GM18951 (cell line): Measurements from ENCODE around the gene SMPD3.

ENCODE experiments used
- POLR2A ChIP-seq: IDR thresholded peaks from 4 replicates; pipeline ENCODE4 v1.6.1; 2011; ENCODE audit warnings: mild to moderate bottlenecking; ENCODE audit not compliant: insufficient read length, insufficient read depth; ENCODE audit errors: extremely low read depth
- in situ Hi-C: fragments of 300-500 bp; cut with MboI; formaldehyde crosslinking; loops from one replicate; pipeline ENCODE4 v1.12.0; 2022; ENCODE audit warnings: low sequenced_read_pairs, mixed read lengths, inconsistent platforms; ENCODE audit not compliant: unreplicated experiment

Gene SMPD3

DNA sequence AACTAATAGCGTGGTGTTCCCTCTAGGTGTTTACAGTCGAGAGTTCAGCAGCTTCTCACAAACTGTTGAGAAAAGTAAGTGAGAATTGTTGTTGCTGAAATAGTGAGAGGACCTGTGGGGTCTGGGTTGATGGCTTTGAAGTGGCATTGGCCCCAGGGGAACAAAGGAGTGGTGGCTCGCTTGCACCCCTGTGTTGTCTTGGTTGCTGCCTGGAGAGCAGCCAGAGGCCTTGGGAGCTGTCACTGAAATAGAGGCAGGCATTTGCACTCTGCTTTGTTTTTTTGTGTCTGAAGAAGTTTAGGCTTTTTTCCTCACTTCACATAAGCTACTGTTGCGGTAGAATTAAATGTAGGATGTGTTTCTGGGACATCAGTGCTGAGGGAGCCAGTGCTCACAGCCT is 100.7 kb downstream of the SMPD3 start:
- TF ChIP-seq POLR2A: no peak
- in situ Hi-C loops: no loop called here

DNA sequence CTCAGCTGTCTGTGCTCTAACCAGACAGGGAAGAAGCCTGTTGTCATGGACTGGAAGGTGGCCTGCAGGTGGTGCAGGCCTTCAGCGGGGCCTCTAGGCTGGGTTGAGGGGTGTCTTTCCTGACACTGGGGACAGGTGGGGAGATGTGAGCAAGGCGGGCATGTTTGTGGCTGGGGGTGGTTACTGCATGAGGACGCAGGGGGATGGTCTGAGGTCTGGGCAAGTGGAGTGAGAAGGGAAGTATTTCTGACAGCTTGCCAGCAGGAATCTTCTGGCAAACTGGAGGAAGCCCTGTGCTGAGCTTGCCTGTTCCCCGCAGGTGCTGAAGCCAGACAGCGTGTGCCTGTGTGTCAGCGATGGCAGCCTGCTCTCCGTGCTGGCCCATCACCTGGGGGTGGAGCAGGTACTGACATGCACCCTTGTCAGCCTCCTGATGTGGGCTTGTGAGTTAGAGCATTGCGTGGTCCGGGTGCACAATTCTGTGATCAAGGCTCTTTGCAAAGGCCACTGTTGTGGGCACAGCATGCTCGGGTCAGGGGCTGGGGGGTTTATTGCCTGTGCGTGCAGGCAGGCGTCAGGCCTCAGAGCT is 101.3 kb downstream of the SMPD3 start:
- in situ Hi-C loops: no loop called here
- TF ChIP-seq POLR2A: no peak

DNA sequence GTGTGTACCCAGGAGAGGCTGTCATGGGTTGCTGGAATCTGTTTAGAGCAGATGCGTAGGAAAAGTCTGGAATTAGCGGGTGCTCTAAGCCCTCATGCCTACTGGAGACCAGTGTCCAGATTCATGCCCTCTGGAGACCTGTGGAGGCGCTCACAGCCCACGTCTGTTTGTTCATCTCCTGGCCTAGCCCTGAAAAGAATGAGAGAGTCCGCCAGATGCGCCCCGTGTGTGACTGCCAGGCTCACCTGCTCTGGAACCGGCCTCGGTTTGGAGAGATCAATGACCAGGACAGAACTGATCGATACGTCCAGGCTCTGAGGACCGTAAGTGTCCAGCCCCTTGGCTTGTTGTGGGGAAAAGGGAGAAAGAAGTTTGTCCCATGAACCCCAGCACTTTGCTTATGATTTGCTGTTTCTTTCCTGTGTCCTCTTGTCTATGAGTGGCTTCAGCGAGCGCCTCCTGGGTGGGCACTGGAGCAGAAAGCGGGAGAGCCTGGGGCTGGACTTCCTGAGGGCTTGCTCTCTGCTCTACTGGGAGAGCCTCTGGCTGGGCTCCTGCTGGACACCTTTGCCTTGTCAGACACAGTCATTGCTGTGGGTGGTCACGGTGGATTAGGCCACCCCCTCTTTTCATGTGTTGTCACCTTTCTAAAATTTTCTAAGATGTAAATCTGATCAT is 102.2 kb downstream of the SMPD3 start:
- no peak for TF ChIP-seq POLR2A
- in situ Hi-C loops: no loop called here

DNA sequence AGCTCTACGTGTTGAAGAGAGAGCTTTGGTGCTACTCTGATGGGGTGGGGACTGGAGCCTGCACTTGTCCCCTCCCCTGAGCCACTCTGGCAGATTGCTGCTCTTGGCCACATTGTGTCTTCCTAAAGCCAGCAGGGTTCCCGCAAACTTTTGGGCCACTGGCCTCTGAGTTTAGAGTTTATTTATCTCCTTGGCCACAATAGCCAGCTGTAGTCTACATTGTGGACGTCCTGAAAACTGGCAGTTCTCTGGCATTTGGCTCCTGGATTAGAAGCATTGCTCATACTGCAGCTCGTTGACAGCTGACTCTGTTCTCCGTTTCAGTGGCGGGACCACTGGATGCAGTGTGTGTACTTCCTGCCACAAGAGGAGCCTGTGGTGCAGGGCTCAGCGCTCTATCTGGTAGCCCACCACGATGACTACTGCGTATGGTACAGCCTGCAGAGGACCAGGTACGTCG is 102.9 kb downstream of the SMPD3 start:
- in situ Hi-C loops: no loop called here
- TF ChIP-seq POLR2A: no peak

DNA sequence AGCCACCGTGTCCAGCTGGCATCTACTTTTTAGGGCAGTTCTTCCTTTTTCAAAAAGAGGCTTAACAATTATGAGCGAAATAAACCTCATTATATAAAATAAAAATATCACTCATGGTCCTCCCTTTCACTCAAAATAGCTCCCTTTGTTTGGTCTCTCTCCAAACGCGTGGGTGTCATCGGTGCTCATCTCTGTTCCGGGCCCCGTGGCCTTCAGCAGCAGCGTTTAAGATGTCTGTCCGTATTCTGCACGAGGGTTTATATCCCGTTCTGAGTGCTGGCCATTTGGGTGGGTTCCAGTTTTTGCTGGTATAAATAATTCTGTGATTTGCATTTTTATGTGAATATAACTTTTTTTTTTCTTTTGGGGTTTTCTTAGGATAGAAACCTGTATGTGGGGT is 104.1 kb downstream of the SMPD3 start:
- no peak for TF ChIP-seq POLR2A
- in situ Hi-C loops: no loop called here

DNA sequence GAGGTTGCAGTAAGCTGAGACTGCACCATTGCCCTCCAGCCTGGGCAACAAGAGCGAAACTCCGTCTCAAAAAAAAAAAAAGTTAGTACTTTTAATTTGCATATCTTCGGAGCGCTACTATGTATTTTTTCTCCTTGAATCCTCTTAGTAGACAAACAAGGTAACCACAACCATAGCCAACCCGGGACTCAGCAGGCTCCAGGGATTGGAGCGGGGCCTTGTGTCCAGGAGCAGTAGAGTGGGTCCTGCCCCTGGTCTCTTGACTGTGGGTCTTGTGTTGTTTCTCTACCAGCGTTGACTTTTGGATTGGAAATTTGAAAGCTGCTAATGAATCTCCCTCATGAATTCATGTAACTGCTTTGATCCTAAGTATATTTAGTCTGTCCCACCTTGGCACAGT is 105.2 kb downstream of the SMPD3 start:
- no peak for TF ChIP-seq POLR2A
- in situ Hi-C loops: no loop called here

DNA sequence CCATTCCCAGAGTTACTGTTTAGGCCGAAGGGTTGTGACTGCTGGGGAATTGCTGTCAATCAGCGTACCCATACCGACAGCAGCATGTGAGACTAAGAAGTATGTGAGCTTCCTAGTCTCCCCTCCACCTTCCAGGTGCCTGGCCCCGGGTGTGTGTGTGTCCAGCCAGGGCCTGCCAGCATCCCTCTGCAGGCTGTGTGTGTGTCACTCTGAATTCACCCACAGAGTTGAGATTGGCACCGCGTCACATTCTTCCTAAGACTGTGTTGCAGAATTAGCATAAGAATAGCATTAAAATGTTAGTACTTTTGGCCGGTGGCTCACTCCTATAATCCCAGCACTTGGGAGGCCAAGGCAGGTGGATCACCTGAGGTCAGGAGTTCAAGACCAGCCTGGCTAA is 105.7 kb downstream of the SMPD3 start:
- in situ Hi-C loops: no loop called here
- TF ChIP-seq POLR2A: no peak

DNA sequence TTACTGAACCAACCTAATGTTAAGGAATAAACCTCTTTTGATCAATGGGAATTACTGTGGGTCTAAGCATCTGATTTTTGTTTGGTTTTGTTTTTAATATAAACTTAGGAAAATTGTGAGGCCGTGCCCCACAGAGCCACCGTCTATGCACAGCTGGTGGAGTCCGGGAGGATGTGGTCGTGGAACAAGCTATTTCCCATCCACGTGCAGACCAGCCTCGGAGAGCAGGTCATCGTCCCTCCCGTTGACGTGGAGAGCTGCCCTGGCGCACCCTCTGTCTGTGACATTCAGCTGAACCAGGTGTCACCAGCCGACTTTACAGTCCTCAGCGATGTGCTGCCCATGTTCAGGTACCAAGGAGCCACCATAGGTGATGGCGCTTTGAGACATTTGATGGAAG is 109.1 kb downstream of the SMPD3 start:
- in situ Hi-C loops: no loop called here
- TF ChIP-seq POLR2A: no peak

DNA sequence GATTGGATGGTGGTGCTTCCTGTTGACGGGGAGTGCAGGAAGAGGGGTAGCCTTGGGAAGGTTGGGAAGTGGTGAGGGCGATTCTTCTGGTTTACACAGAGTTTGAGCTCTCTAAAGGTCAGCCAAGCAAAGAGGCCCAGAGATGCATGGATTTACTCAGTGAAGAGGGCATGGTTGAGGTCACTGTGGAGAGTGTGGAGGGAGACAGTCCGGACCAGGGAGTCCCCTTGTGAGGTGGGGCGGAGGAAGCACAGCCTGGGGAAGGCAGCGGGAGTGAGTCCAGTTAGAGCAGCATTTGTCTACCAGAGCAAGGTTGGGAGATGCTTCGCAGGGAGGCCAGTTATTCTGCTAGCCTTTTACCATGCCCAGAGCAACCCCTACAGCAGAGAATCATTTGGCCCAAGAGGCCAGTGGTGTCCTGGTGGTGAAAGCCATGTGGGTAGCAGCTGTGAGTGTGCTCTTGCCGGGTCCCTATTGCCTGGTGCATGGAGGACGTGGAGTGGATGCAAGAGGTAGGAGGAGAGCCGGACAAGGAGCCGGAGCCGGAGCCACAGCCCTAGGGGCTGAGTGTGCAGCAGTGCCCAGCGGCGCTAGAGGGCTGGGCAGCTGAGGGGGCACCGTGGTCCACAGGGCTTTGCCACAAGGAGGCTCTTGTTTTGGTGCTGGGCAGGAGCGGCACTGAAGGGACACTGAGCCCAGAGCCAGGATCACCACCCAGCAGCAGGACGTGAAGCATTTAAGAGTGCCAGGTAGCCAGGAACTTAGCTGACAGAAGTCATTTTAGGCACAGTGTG is 109.8 kb downstream of the SMPD3 start:
- TF ChIP-seq POLR2A: no peak
- in situ Hi-C loops: no loop called here

DNA sequence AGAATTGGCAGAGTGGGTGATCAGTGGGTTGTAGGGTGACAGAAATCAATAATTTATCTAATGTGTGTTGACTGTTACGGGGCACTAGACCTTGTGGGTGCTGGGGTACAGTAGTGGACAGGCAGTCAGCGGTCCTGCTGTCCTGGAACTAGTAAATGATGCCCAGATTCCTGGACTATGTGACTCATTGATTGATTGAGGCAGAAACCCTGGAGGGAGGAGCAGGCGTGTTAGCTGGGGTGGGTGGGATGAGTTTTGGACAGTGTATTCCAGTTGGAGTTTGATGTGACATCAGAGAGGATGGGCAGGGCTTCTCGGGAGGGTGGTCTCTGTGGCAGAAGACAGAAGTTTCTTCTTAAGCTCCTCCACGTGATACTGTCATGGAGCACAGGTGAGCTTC is 113.1 kb downstream of the SMPD3 start:
- in situ Hi-C loops: no loop called here
- no peak for TF ChIP-seq POLR2A

DNA sequence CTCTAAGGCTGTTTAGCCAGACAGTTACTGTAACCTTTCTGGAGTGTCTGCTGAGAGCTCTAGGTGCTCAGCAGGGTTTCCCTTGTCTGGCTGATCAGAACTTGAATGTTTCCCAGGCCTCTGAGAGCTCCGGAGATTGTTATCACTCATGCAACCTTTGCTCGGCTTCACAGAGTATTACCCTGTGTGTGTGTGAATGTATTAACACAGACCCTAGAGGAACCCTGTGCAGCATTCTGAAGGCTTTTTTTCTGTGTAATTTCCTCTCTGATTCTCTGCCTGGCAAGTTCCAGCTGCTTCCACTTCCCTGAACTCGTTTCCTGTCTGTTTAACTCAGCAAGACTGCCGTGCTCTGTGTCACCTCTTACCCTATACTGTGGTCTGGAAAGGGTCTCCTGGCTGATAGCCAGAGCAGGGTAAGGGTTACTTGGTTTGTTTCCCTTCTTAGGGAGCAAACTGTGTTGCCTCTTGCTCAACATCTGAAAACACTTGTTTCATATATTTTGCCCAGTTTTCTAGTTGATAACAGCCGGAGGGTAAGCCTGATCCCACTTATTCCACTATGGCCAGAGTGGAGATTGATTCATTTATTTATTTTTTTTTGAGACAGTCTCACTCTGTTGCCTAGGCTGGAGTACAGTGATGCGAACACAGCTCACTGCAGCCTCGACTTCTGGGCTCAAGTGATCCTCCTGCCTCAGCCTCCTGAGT is 115.7 kb downstream of the SMPD3 start:
- in situ Hi-C loops: loop anchor here (5.0 kb wide), 1 partner anchor 70 kb away; the partner anchor contains the start of gene SLC7A6
- TF ChIP-seq POLR2A: no peak

DNA sequence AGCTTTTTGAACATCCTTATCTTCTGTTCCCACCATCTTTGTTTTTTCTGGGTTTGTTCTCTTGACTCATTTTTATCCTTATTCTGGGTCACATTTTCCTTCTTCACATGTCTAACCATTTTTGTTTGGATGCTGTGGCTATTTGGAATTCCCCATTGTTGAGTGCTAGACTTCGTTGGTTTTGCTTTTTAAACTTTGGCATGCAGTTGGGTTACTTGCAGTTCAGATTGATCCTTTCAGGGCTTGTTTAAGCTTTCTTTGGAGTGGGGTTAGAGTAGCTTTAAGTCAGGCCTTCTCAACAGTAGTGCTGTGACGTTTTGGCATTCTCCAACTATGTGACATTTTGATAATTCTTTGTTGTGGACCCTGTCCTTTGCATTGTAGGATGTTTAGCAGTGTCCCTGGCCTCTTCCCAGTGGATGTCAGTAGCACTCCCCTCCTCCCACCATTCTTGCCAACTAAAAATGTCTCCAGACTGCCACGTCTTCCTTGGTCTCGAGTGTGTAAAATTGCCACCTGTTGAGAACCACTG is 116.4 kb downstream of the SMPD3 start:
- no peak for TF ChIP-seq POLR2A
- in situ Hi-C loops: loop anchor here (5.0 kb wide), 1 partner anchor 70 kb away; the partner anchor contains the start of gene SLC7A6

DNA sequence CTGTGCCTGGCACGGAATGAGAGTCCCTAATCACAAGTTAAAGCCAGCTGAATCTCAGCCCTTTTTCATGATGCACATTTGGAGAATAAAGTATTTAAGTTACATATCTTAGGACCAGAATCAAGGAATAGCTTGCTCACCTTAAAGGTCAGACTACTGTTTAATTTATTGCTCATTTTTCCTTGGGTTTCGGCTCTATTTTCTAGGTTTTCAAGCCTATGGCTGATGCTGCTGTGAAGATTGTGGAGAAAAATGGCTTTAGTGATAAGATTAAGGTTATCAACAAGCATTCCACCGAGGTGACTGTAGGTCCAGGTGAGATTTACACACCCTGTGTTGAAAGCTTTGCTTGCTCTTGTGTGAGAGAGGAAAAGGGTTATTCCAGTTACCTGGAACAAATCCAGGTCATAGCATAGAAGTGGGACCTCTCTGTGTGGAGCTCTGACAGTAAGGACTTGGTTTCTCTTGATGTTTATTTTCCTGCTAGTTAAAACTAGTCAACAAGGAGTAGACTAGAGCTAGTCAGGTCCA is 119.4 kb downstream of the SMPD3 start:
- no peak for TF ChIP-seq POLR2A
- in situ Hi-C loops: no loop called here
